ENCODE data around the gene RBM34.
A peak's percentile ranks its signal among the peaks of the same experiment; 100 is the strongest.
"Not testable (repeated sequence)": the region's sequence is repeated elsewhere in the genome, so short reads cannot be mapped to it uniquely, and the experiment has no call there.

The RBM34 gene

GRCh38 chr1:235122348-235122747, 38.7 kb downstream of the RBM34 start:
- no peak for DNase-seq (ENCODE audit: extremely low spot score, insufficient read length, low read depth)
- FAIRE-seq = no peak

GRCh38 chr1:235113183-235113917, 47.7 kb downstream of the RBM34 start:
- FAIRE-seq (no peak), DNase-seq (ENCODE audit: extremely low spot score, insufficient read length, low read depth) (no peak)

DNA sequence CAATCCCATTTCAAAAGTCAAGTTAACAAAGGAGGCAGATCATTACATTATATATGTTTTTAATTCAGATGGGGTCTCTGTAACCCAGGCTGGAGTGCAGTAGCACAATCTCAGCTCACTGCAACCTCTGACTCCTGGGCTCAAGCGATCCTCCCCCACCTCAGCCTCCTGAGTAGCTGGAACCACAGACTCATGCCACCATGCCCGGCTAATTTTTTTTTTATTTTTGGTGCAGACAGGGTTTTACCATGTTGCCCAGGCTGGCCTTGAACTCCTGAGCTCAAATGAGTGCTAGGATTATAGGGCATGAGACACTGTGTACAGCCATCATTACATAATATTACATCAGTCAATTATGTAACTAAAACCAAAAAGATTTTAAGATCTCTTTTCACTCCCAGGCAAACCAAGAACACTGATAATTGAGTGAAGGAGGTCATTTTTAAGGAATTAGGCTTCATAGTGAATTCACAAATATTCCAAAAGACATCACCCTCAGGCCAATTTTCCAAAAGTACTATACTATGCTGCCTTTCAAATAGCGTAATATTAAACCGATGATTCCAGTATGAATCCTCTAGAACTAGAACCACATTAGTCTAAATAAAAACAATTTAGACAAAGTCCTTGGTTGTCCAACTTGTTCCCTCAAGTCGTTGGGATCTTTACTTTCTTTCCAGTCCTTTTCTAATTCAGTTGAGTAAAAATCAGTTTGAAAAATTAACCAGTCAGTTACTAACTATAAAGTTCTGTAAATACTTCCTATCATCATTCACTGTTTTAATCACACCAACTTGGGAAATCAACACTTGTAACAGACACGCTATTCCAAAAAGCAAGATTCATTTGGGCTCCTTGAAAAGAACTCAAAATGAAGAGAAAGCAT, 48.5 kb downstream of the RBM34 start:
- no peak for FAIRE-seq
- no peak for DNase-seq (ENCODE audit: extremely low spot score, insufficient read length, low read depth)

- FAIRE-seq = no peak
- DNase-seq (ENCODE audit: extremely low spot score, insufficient read length, low read depth) = no peak
Observed at GRCh38 chr1:235111107-235111506, 49.9 kb downstream of the RBM34 start.

- FAIRE-seq (no peak), DNase-seq (ENCODE audit: extremely low spot score, insufficient read length, low read depth) (no peak)
Observed at GRCh38 chr1:235108876-235109275, 52.2 kb downstream of the RBM34 start.

- DNase-seq (ENCODE audit: extremely low spot score, insufficient read length, low read depth) (no peak), FAIRE-seq (no peak)
Observed at GRCh38 chr1:235108185-235108593, 52.9 kb downstream of the RBM34 start.

- DNase-seq (ENCODE audit: extremely low spot score, insufficient read length, low read depth) = no peak
Observed at GRCh38 chr1:235107368-235108184, 53.5 kb downstream of the RBM34 start.

GRCh38 chr1:235106457-235106856, 54.6 kb downstream of the RBM34 start:
- FAIRE-seq (no peak), DNase-seq (ENCODE audit: extremely low spot score, insufficient read length, low read depth) (no peak)

More at GRCh38 chr1:235107368-235108184, 53.5 kb downstream of the RBM34 start:
- FAIRE-seq = no peak

DNA sequence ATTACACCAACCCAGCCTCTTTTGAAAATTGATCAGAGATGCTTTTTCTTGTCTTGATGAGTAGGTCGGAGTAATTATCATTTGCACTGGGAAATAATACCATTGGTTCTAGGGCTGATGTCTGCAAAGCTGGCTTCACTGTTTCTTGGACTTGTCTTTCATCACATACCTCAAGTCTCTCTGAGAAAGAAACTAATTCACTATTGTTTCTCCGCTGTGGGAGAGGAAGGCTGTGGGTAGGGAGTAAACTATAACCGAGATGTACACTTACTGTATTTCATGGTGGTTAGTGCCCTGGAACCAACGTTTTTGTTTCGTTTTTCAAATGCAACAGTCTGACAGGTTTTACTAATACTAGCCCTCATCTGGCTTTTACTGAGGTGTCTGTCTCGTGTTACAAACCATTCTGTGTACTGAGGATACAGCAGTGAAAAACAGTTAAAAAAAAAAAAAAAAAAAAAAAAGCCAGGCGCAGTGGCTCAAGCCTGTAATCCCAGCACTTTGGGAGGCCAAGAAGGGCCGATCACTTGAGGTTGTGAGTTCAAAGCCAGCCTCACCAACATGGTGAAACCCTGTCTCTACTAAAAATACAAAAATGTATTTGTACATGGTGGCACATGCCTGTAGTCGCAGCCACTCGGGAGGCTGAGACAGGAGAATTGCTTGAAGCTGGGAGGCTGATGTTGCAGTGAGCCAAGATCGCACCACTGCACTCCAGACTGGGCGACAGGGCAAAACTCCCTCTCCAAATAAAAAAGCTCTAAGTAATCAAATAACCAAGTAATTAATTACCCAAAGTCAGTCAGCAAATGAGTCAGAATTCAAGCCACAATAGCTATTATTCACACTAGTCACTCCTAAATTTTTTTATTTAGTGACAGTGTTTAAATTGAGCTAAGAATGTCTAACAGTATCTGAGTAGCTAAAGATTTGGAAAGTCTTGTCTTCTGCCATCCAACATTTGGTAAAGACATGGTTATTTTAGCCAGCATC, 55.7 kb downstream of the RBM34 start:
- FAIRE-seq (peak; percentile 86), DNase-seq (ENCODE audit: extremely low spot score, insufficient read length, low read depth) (peak; percentile 50)

DNA sequence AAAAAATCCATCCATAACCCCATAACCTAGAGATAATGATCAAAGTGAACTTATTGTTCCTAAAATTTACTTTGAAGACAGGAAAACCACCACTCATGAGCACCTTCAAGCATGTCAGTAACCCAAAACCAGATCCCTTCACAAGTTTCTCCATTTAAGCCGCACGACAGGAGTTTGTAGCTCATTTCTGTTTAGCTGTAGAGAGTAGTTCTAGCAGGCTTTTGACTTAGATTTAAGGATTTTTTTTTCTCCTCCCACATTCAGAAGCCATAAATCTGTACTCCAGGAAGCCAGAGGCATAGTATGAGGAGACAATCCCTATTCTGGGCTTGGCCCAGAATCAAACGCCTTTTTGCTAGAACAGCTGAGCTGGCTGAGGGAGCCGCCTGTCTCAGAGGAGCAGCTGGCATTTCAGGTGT, 58.0 kb downstream of the RBM34 start:
- no peak for DNase-seq (ENCODE audit: extremely low spot score, insufficient read length, low read depth)
- no peak for FAIRE-seq

DNA sequence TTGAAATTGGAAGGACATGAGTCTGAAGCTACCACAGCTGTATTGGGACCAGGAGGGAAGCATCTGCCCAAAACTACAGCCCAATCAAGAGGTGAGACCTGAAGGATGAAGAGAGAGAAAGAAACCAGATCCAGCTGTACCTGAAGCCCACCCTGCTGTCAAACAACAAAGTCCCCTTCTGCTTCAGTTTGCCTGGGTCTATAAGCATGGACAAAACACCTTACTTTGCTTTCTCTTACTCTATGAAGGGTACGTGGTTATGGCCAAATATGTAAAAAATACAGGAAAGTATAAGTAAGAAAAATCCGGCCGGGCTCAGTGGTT, 58.8 kb downstream of the RBM34 start:
- FAIRE-seq = no peak
- no peak for DNase-seq (ENCODE audit: extremely low spot score, insufficient read length, low read depth)

DNA sequence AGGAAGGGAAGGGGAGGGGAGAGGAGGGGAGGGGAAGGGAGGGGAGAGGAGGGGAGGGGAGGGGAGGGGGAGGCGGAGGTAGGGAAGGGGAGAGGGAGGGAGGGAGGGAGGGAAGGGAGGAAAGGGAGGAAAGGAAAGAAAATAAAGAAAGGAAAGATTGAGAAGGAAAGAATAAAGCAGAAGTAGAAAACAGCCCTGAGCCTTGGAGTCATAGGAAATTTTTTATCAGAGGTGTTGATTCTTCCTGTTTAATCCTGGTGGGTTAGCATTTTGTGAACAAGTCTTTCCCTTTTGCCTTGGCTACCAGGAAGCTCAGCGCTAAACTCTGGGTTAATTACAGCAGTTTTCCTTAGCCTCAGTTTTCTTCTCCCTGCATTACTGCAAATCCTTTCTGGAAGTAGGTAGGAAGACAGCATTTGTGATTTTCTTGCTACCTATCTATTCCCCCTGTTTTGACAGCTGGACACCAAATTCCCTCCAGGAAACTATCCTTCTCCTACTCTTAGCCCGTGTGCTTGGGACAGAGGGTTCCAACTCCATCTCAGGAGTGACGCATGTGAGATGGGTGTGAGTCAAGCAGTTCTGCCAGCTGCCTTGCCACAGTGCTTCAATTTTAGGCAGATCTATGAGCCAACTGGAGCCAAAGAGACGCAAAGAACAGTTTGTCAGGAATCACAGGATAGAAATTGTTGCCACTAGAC, 59.3 kb downstream of the RBM34 start:
- DNase-seq (ENCODE audit: extremely low spot score, insufficient read length, low read depth) (no peak), FAIRE-seq (no peak)

DNA sequence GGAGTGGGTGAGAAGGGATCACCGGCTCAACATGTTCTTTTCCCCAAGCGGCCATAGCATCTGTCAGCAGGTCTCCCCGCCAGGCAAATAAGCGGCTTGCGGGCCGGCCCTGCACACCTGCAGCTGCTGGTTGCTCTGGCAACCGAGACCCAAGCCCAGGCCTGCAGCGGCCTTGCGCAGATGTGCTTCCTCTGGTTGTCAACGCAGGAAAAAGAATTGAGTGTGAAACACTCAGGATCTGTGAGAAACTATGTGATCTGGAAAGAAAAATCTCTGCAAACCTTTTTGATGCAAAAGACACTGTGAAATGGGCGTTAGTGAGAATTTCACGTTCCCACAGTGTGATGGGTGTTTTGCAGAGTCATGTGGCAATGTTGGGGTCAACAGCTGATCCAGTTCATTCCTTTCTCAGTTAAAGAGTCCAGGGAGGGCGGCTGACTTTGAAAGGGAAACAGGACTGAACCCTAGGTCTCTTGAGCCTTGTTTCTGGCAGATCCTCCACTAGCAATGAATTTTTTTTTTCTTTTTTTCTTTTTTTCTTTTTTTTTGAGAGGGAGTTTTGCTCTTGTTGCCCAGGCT, 60.8 kb downstream of the RBM34 start:
- FAIRE-seq = no peak
- no peak for DNase-seq (ENCODE audit: extremely low spot score, insufficient read length, low read depth)

- FAIRE-seq (no peak), DNase-seq (ENCODE audit: extremely low spot score, insufficient read length, low read depth) (no peak)
Observed at GRCh38 chr1:235098991-235099390, 62.1 kb downstream of the RBM34 start.

GRCh38 chr1:235098547-235098946, 62.5 kb downstream of the RBM34 start:
- FAIRE-seq = no peak
- no peak for DNase-seq (ENCODE audit: extremely low spot score, insufficient read length, low read depth)

- not testable (repeated sequence) for FAIRE-seq; DNase-seq (ENCODE audit: extremely low spot score, insufficient read length, low read depth)
Observed at GRCh38 chr1:235097501-235097900, 63.5 kb downstream of the RBM34 start.

GRCh38 chr1:235095938-235096562, 65.0 kb downstream of the RBM34 start:
- FAIRE-seq (no peak), DNase-seq (ENCODE audit: extremely low spot score, insufficient read length, low read depth) (no peak)
